Smooth muscle cell (in vitro differentiated cells): ENCODE measurements around the gene ABI1. TPM values are rescaled to one million over a fixed set of nuclear protein-coding genes. Genes with fewer than 3 reads are reported as not detected.
"Not testable (repeated sequence)": the region's sequence is repeated elsewhere in the genome, so short reads cannot be mapped to it uniquely, and the experiment has no call there.

Experiments
- DNase-seq: peaks from one replicate; lab custom pipeline; 2025; ENCODE audit not compliant: unreplicated experiment; lab: John Stamatoyannopoulos, UW
- H2AFZ ChIP-seq: fragments of 200-600 bp; sonication (generic); 2 replicates; pipeline ENCODE4 v1.6.0; 2016; ENCODE audit warnings: antibody characterized with exemption, low read depth, mild to moderate bottlenecking
- H3F3A ChIP-seq: fragments of 200-600 bp; sonication (generic); 2 replicates; pipeline ENCODE4 v1.6.0; 2017; ENCODE audit warnings: antibody characterized with exemption, low read depth
- H3K27ac ChIP-seq: fragments of 200-600 bp; sonication (generic); 2 replicates; pipeline ENCODE4 v1.5.1; 2016; ENCODE audit warnings: low read depth, mild to moderate bottlenecking
- H3K27me3 ChIP-seq: fragments of 200-600 bp; sonication (generic); 2 replicates; pipeline ENCODE4 v1.6.1; 2016; ENCODE audit warnings: low read depth, mild to moderate bottlenecking
- H3K36me3 ChIP-seq: fragments of 200-600 bp; sonication (generic); 2 replicates; pipeline ENCODE4 v1.5.1; 2016; ENCODE audit warnings: low read depth
- H3K4me1 ChIP-seq: fragments of 200-600 bp; sonication (generic); 2 replicates; pipeline ENCODE4 v1.5.1; 2016; ENCODE audit warnings: low read depth
- H3K4me2 ChIP-seq: fragments of 200-600 bp; sonication (generic); 2 replicates; pipeline ENCODE4 v1.6.0; 2016; ENCODE audit warnings: mild to moderate bottlenecking
- H3K4me3 ChIP-seq: fragments of 200-600 bp; sonication (generic); 2 replicates; pipeline ENCODE4 v1.5.1; 2016; ENCODE audit warnings: mild to moderate bottlenecking
- H3K79me2 ChIP-seq: fragments of 200-600 bp; sonication (generic); 2 replicates; pipeline ENCODE4 v1.6.0; 2016; ENCODE audit warnings: low read depth, mild to moderate bottlenecking
- H3K9ac ChIP-seq: fragments of 200-600 bp; sonication (generic); 2 replicates; pipeline ENCODE4 v1.6.0; 2016; ENCODE audit warnings: low read depth
- H3K9me3 ChIP-seq: fragments of 200-600 bp; sonication (generic); replicated peaks from 2 replicates; pipeline ENCODE4 v1.5.1; 2016; ENCODE audit warnings: low read depth
- H4K20me1 ChIP-seq: fragments of 200-600 bp; sonication (generic); 2 replicates; pipeline ENCODE4 v1.6.0; 2016; ENCODE audit warnings: low read depth
- CTCF ChIP-seq: fragments of 200-600 bp; sonication (generic); IDR thresholded peaks from 2 replicates; pipeline ENCODE4 v1.5.1; 2017; ENCODE audit warnings: borderline replicate concordance, mild to moderate bottlenecking, antibody characterized with exemption; ENCODE audit not compliant: insufficient read depth, poor library complexity, severe bottlenecking
- WGBS: methylation state at CpG from one replicate; pipeline ENCODE4 v1.1.7; 2016; ENCODE audit warnings: low lambda C conversion rate; 5-methylcytosine and 5-hydroxymethylcytosine counted together
- polyA plus RNA-seq: library from polyadenylated mRNA; unstranded; fragments of >200 nt; fragmentation: Nextera tagmentation; extraction: Ambion mirVana; gene quantifications from 2 replicates; pipeline ENCODE4 v1.2.1, GENCODE V29; 2016
- total RNA-seq: library from RNA; depleted of rRNA; stranded (reverse); fragments of >200 nt; gene quantifications from 2 replicates; pipeline ENCODE4 v1.2.3, GENCODE V29; 2014

The ABI1 gene
- total and polyA plus RNA-seq, 2 experiments from 2014 or later = 40.3 to 51.4 TPM

- Histone ChIP-seq H3K27me3 (no peaks in the 10 kb centered on the region), H3K4me1 (no peaks in the 10 kb centered on the region), H3F3A (no peaks in the 10 kb centered on the region), H2AFZ (no peak overlapping the region), H3K9me3 (no peaks in the 10 kb centered on the region), H3K4me3 (no peak overlapping the region), H3K27ac (peak overlapping the region; percentile 43), H3K79me2 (peaks cover 88% of the 10 kb centered on the region), H4K20me1 (peaks cover 62% of the 10 kb centered on the region), H3K4me2 (no peak overlapping the region), H3K9ac (no peak overlapping the region), H3K36me3 (peaks cover 7% of the 10 kb centered on the region)
- 83% methylated on average over 4 of the region's 4 CpGs for WGBS
- no peak for DNase-seq
- TF ChIP-seq CTCF = no peak
These were observed 70.3 kb downstream of the ABI1 start for GRCh38 chr10:26790221-26790995.

- H4K20me1 ChIP-seq = peaks cover 58% of the 10 kb centered on the region
- H3K9ac ChIP-seq, H2AFZ ChIP-seq, H3K4me2 ChIP-seq, DNase-seq, H3K36me3 ChIP-seq, H3K4me3 ChIP-seq, H3K9me3 ChIP-seq, H3K4me1 ChIP-seq, H3K27me3 ChIP-seq, H3F3A ChIP-seq: not testable (repeated sequence)
- peak overlapping the region; percentile 43 for H3K27ac ChIP-seq
- 98% methylated on average over 2 of the region's 2 CpGs for WGBS
- peaks cover 84% of the 10 kb centered on the region for H3K79me2 ChIP-seq
These were observed 71.0 kb downstream of the ABI1 start for GRCh38 chr10:26789779-26790178.

GRCh38 chr10:26787362-26787761 lies 73.4 kb downstream of the ABI1 start:
- 100% methylated on average over 3 of the region's 3 CpGs for WGBS
- H3K9ac ChIP-seq = no peak overlapping the region
- H3F3A ChIP-seq = no peaks in the 10 kb centered on the region
- no peak overlapping the region for H3K27ac ChIP-seq
- no peaks in the 10 kb centered on the region for H3K9me3 ChIP-seq
- no peak for DNase-seq
- H2AFZ ChIP-seq = no peak overlapping the region
- no peak overlapping the region for H3K4me3 ChIP-seq
- H4K20me1 ChIP-seq = peaks cover 45% of the 10 kb centered on the region
- H3K4me2 ChIP-seq = no peak overlapping the region
- H3K27me3 ChIP-seq = no peaks in the 10 kb centered on the region
- H3K79me2 ChIP-seq = peaks cover 74% of the 10 kb centered on the region
- peaks cover 7% of the 10 kb centered on the region for H3K36me3 ChIP-seq
- H3K4me1 ChIP-seq = peaks cover 13% of the 10 kb centered on the region
- no peak for TF ChIP-seq CTCF

GRCh38 chr10:26781797-26782196 lies 79.0 kb downstream of the ABI1 start:
- no peak overlapping the region for H3K4me3 ChIP-seq
- H4K20me1 ChIP-seq = peaks cover 58% of the 10 kb centered on the region
- H3K4me1 ChIP-seq = peaks cover 28% of the 10 kb centered on the region
- H2AFZ ChIP-seq = no peak overlapping the region
- peak overlapping the region; percentile 62 for H3K4me2 ChIP-seq
- peak overlapping the region; percentile 86 for H3K9ac ChIP-seq
- H3K36me3 ChIP-seq = no peaks in the 10 kb centered on the region
- H3K79me2 ChIP-seq = peaks cover 66% of the 10 kb centered on the region
- no peaks in the 10 kb centered on the region for H3K27me3 ChIP-seq
- DNase-seq = no peak
- H3F3A ChIP-seq = no peaks in the 10 kb centered on the region
- peak overlapping the region; percentile 94 for H3K27ac ChIP-seq
- TF ChIP-seq CTCF = no peak
- 88% methylated on average over 2 of the region's 2 CpGs for WGBS
- no peaks in the 10 kb centered on the region for H3K9me3 ChIP-seq
